Measurements from ENCODE around the gene UPF3A.

The UPF3A gene

DNA sequence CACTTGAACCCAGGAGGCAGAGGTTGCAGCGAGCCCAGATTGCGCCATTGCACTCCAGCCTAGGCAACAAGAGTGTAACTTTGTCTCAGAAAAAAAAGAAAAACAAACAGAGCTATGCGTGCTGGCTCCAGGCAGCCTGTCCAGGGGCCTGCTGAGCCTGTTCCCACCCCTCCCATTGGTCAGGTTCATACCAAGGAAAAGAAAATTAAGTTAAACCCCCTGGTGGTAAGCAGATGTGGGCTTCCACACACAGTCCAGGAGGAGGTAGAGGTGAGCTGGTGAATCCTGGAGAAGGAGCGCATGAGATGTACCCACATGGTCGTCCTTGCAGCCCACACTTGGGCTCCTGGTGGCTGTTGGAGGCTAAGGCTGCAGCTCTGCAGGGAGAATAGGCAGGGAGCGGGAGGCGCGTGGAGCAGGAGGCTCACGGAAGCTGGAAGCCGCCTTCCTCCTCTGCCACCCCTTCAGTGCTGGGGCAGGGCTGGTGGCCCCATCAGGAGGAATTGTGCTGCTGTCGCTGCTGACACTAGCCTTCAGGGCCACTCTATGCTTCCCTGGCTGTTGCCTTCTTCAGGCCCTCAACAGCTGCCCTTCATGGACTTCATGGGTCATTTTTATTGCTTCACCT, 22.4 kb downstream of the UPF3A start:
- DNase-seq (ENCODE audit: low spot score in 2 of 2): no peak
- H3K9me3 ChIP-seq: no peaks in the 10 kb centered on the region
- no peak overlapping the region for H3K4me3 ChIP-seq
- H3K36me3 ChIP-seq (replicated peaks): peaks cover 50% of the 10 kb centered on the region
- H3K27me3 ChIP-seq (ENCODE audit: low read depth): no peaks in the 10 kb centered on the region
- in situ Hi-C loops (cut with MboI; ENCODE audit: low sequenced_read_pairs): no loop called here
- no peaks in the 10 kb centered on the region for H3K4me1 ChIP-seq

DNA sequence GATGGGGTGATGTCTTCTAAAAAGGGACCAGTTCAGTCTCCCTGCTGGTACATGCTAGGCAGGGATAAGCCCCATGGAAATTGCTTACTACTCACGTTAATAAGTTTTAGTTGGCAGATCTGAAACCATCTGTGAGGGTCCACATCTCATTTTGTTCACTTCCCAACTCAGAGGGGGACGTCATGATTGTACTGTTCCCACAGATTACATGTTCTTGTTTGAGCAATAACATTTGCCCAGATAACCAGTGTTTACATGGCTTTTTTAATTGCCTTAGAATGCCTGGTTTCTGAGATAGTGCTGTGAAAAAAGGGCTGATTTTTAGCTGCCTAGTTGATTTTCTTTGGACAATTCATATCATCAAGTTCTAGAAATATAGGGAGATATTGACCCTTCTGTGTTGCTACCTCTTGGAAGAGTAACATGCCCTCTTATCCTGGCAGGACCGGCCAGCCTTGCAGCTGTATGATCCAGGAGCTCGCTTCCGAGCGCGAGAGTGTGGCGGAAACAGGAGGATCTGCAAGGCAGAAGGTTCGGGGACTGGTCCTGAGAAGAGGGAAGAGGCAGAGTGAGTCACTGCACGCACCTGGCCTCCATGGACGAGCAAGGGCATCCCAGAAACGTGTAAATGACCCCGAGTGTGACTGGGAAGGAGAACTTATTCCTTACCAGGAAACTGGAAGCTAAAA, 23.1 kb downstream of the UPF3A start:
- in situ Hi-C loops (cut with MboI; ENCODE audit: low sequenced_read_pairs): no loop called here
- Histone ChIP-seq H3K4me1 (no peaks in the 10 kb centered on the region), H3K36me3 (replicated peaks) (peaks cover 44% of the 10 kb centered on the region), H3K9me3 (no peaks in the 10 kb centered on the region), H3K4me3 (no peak overlapping the region), H3K27me3 (ENCODE audit: low read depth) (no peaks in the 10 kb centered on the region)
- no peak for DNase-seq (ENCODE audit: low spot score in 2 of 2)

DNA sequence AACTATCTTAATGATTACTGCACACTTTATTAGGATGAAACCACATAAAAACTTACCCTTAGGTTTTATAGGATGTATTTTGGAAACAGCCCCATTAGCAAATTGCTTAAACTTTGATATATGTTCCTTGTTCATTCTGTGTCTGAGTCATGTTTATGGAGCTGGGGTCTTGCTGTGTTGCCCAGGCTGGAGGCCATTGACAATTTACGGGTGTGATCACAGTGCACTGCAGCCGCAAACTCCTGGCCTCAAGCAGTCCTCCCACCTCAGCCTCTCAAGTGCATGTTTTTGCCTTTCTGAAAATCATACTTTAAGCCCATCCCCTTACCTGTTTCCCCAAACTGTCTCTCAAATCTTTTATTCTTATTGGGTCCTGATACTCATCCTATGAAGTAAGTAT, 27.7 kb downstream of the UPF3A start:
- peaks cover 12% of the 10 kb centered on the region for H3K36me3 ChIP-seq (replicated peaks)
- H3K9me3 ChIP-seq: no peaks in the 10 kb centered on the region
- no peak overlapping the region for H3K4me3 ChIP-seq
- H3K4me1 ChIP-seq: peaks cover 15% of the 10 kb centered on the region
- no peak for DNase-seq (ENCODE audit: low spot score in 2 of 2)
- no peaks in the 10 kb centered on the region for H3K27me3 ChIP-seq (ENCODE audit: low read depth)
- in situ Hi-C loops (cut with MboI; ENCODE audit: low sequenced_read_pairs): no loop called here

DNA sequence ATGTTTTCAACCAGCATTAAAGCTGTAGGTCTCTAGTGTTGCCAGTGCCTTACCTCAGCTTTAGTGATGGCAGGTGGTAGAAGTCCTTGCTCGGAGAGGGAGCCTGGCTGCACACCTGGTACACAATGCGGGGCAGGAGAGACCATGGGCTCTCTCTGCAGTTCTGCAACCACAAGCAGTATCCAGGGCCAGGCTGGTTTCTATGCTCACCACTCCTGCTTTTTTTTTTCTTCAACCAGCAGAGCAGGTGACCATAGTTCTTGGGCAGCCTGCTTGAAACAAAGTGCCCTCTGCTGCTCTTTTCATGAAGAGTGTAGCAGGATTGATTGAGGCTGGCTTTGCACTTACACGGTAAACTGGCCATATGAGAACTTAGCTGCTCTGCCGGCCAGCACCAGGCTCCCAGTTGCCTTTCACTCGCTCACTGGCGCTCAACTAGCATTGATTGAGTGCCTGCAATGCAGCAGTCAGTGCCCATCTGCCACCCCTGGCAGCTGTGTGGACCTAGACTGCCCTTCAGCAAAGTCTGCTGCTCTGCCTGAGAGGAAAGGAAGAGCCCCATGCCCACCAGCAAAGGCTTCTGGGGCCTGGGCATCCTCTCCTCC, 28.5 kb downstream of the UPF3A start:
- no peak for DNase-seq (ENCODE audit: low spot score in 2 of 2)
- H3K4me1 ChIP-seq: peaks cover 15% of the 10 kb centered on the region
- H3K36me3 ChIP-seq (replicated peaks): peaks cover 9% of the 10 kb centered on the region
- H3K27me3 ChIP-seq (ENCODE audit: low read depth): no peaks in the 10 kb centered on the region
- in situ Hi-C loops (cut with MboI; ENCODE audit: low sequenced_read_pairs): no loop called here
- H3K4me3 ChIP-seq: no peak overlapping the region
- H3K9me3 ChIP-seq: no peaks in the 10 kb centered on the region

DNA sequence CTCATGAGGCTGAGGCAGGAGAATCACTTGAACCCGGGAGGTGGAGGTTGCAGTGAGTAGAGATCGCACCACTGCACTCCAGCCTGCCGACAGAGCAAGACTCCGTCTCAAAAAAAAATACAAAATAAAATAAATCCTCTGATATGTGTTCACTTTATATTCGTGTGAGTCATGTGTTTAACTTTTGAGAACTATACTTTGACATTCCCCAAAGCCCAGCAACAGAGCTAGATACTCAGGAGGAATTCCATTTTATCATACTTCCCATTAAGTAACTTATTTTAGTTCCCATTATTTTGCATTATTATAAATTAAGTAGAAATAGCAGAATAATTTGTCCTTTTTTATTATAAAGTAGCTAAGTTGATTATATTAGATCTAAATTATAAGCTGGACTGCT, 29.6 kb downstream of the UPF3A start:
- Histone ChIP-seq H3K9me3 (no peaks in the 10 kb centered on the region), H3K27me3 (ENCODE audit: low read depth) (no peaks in the 10 kb centered on the region), H3K4me3 (no peak overlapping the region), H3K36me3 (replicated peaks) (peaks cover 9% of the 10 kb centered on the region), H3K4me1 (peaks cover 17% of the 10 kb centered on the region)
- in situ Hi-C loops (cut with MboI; ENCODE audit: low sequenced_read_pairs): no loop called here
- DNase-seq (ENCODE audit: low spot score in 2 of 2): no peak

DNA sequence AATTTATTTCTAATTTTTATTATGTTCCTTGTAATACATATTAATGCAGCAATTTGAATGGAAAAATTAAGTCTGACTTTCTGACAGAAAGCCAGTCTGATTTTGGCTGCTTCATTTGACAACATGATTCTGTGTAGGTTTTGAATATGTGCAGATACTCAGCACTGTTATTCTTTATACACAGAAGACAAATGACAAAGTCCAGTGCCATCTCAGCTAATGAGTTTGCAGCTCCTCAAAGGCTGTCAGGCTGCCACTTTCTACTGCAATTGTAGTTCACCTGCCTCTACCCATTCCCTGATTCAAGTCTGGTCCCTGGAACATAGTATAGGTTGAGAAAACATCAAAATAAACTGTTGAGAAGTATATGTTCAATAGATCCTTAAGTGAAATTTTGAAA, 30.0 kb downstream of the UPF3A start:
- Histone ChIP-seq H3K4me3 (no peak overlapping the region), H3K4me1 (peaks cover 18% of the 10 kb centered on the region), H3K9me3 (no peaks in the 10 kb centered on the region), H3K27me3 (ENCODE audit: low read depth) (no peaks in the 10 kb centered on the region), H3K36me3 (replicated peaks) (peaks cover 9% of the 10 kb centered on the region)
- in situ Hi-C loops (cut with MboI; ENCODE audit: low sequenced_read_pairs): no loop called here
- DNase-seq (ENCODE audit: low spot score in 2 of 2): no peak

DNA sequence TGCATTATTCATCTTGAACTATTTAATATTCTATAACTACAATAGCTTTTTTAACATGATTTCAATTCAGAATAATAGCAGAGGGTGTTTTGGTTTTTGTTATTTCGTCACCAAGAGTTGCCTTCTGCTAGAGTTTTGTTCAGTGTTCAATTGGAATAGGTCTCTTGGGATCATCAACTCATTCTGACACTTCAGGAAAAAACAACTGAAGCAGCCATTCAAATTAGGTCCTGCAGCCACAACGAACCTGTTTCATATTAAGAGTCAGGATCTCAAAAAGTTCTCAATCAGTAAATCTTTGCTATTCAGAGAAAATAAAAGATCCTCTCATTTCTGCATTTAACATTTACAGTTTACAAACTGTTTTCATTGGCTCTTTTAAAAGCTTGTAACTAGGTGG, 30.5 kb downstream of the UPF3A start:
- H3K4me1 ChIP-seq: peaks cover 18% of the 10 kb centered on the region
- no peak overlapping the region for H3K4me3 ChIP-seq
- no peaks in the 10 kb centered on the region for H3K27me3 ChIP-seq (ENCODE audit: low read depth)
- DNase-seq (ENCODE audit: low spot score in 2 of 2): peak in 1 of 2 experiments; percentile 41
- H3K36me3 ChIP-seq (replicated peaks): peaks cover 10% of the 10 kb centered on the region
- in situ Hi-C loops (cut with MboI; ENCODE audit: low sequenced_read_pairs): no loop called here
- H3K9me3 ChIP-seq: no peaks in the 10 kb centered on the region

DNA sequence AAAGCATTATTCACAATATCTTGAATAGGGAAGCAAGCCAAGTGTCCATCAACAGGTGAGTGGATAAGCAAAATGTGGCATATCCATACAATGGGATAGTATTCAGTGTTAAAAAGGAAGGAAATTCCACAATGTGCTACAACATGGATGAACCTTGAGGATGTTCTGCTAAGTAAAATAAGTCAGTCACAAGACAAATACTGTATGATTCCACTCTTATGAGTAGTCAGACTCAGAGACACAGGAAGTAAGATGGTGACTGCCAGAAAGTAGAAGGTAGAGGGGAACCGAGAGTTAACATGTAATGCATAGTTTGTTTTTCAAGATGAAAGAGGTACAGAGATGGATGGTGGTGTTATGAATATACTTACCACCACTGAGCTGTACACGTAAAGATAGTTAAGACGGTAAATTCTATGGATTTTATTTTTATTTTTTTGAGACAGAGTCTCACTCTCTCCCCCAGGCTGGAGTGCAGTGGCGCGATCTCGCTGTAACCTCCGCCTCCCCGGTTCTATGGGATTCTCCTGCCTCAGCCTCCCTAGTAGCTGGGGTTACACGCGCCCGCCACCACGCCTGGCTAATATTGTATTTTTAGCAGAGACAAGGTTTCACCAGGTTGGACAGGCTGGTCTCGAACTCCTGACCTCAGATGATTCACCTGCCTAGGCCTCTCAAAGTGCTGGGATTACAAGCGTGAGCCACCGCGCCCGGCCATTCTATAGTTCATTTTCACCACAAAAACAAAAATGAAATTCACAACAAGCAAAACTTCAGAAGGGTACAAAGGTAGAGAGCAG, 31.9 kb downstream of the UPF3A start:
- Histone ChIP-seq H3K27me3 (ENCODE audit: low read depth) (no peaks in the 10 kb centered on the region), H3K4me1 (peaks cover 18% of the 10 kb centered on the region), H3K4me3 (peak overlapping the region; percentile 62), H3K9me3 (no peaks in the 10 kb centered on the region), H3K36me3 (replicated peaks) (peaks cover 7% of the 10 kb centered on the region)
- in situ Hi-C loops (cut with MboI; ENCODE audit: low sequenced_read_pairs): no loop called here
- DNase-seq (ENCODE audit: low spot score in 2 of 2): no peak

DNA sequence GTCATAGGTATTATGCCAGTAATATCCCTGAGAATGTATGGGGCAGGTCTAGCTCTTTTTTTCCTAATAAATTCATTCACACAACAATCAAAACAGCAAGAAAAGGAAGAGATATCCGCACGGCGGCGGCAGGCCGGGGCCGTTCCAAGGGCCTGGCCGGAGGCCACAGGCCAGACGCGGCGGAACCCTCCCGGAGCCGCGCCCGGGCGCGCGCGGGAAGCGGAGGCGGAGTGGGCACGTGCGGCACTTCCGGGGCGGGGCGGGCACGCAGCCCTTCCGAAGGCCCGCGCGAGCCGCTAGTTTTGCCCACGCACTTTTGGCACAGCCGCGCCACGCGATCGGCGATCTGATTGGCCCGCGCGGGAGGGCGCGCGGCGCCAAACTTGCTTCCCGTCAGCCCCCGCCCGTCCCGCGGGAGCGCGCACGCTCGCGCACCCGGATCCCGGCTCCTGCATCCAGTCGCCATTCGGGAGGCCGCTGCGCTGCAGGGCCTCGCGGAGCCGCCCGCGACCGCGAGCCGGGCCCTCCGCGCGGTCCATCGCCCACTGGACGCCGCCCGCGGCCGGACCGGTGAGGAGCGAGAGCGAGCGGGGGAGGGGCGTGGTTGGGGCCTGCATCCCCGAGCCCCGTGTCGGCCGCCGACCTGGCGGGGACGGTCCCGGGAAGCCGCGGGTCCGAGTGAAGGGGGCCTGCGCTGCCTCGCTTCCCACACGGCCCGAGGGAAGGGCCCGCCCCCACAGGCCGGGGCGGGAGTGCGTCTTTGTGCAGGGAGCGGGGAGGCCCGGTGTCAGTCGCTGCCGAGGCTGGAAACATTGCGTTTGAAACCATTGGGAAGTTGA, 32.9 kb downstream of the UPF3A start, which contains the start of gene CHAMP1:
CHAMP1 (plus strand) TSS at position 430 of the 839 bp plus-strand sequence. CDS start 9,340 bp downstream, outside the sequence.
- Histone ChIP-seq H3K4me3 (peak within 1 kb of the TSS; percentile 62), H3K27me3 (ENCODE audit: low read depth) (no peaks in the 10 kb centered on the region), H3K9me3 (no peaks in the 10 kb centered on the region), H3K36me3 (replicated peaks) (peaks cover 7% of the 10 kb centered on the region), H3K4me1 (peaks cover 18% of the 10 kb centered on the region)
- in situ Hi-C loops (cut with MboI; ENCODE audit: low sequenced_read_pairs): no loop called here
- DNase-seq (ENCODE audit: low spot score in 2 of 2): peak; percentile 91 to 96

DNA sequence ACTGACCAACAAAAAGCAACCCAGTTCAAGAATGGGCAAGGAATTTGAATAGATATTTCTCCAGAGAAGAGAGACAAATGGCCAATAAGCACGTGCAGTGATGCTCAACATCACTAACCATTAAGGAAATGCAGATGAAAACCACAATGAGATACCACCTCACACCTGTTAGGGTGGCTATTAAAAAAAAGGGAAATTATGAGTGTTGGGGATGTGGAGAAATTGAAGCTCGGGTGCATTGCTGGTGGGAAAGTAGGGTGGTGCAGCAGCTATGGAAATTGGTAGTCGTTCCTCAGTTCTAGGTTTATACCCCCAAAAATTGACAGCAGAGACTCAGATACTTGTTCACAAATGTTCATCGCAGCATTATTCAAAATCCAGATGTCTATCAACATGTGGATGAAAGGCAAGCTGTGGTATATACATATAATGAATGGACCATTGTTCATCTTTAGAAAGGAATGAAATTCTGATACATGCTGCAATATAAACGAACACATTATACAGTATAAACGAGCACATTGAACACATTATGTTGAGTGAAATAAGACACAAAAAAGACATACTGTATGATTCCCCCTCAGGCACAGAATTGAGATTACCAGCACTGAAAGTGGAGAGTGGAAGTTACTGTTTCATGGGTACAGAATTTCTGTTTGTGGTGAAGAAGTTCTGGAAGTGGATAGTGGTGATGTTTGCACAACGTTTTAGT, 33.8 kb downstream of the UPF3A start:
- peaks cover 12% of the 10 kb centered on the region for H3K36me3 ChIP-seq (replicated peaks)
- peak overlapping the region; percentile 62 for H3K4me3 ChIP-seq
- peak in 1 of 2 experiments; percentile 44 for DNase-seq (ENCODE audit: low spot score in 2 of 2)
- H3K9me3 ChIP-seq: no peaks in the 10 kb centered on the region
- H3K27me3 ChIP-seq (ENCODE audit: low read depth): no peaks in the 10 kb centered on the region
- in situ Hi-C loops (cut with MboI; ENCODE audit: low sequenced_read_pairs): no loop called here
- H3K4me1 ChIP-seq: peaks cover 18% of the 10 kb centered on the region

DNA sequence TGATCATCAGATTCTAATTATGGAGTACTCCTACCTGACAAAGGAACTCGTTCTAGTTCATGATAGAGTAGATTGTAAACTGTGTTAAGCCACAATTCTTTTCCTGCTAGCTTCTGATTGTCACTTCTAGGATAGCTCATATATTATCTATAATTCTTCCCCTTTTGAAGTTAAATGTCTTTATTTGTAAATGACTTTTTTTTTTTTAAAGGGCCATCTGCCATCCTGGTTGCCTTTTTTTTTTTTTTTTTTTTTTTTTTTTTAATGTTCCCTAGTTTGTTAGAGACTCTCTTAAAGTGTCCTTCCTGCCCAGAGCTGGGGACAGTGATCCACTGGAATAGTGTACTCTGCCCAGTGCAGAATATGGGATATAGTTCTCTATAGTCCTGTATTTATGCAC, 37.2 kb downstream of the UPF3A start:
- peaks cover 5% of the 10 kb centered on the region for H3K4me1 ChIP-seq
- no peaks in the 10 kb centered on the region for H3K9me3 ChIP-seq
- H3K27me3 ChIP-seq (ENCODE audit: low read depth): no peaks in the 10 kb centered on the region
- DNase-seq (ENCODE audit: low spot score in 2 of 2): no peak
- in situ Hi-C loops (cut with MboI; ENCODE audit: low sequenced_read_pairs): no loop called here
- no peak overlapping the region for H3K4me3 ChIP-seq
- peaks cover 37% of the 10 kb centered on the region for H3K36me3 ChIP-seq (replicated peaks)

DNA sequence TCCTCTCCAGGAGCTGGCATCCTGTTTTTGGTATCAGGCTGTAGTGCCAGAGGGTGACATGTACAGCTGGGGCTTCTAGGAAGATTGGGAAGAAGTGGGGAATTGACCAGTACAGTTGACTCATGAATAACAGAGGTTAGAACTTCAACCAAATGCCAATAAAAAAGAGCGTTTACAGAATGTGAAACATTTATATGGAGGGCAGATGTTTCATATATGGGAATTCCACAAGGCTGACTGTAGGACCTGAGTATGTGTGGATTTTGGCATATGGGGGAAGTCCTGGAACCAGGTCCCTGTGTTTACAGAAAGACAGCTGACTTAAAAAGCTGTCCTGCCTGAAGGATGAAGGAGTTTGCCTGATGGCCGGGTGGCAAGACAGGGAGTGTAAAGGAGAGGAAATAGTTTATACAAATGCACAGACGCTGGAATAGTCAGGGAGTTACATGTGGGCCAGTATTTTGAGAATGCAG, 38.1 kb downstream of the UPF3A start:
- Histone ChIP-seq H3K4me3 (no peak overlapping the region), H3K9me3 (no peaks in the 10 kb centered on the region), H3K27me3 (ENCODE audit: low read depth) (no peaks in the 10 kb centered on the region), H3K36me3 (replicated peaks) (peaks cover 45% of the 10 kb centered on the region), H3K4me1 (peaks cover 3% of the 10 kb centered on the region)
- in situ Hi-C loops (cut with MboI; ENCODE audit: low sequenced_read_pairs): no loop called here
- no peak for DNase-seq (ENCODE audit: low spot score in 2 of 2)

Measured in HAP-1 (cell line).